Chondrocyte (in vitro differentiated cells): ENCODE data around the gene CYP20A1. TPM values are rescaled to one million over a fixed set of nuclear protein-coding genes. Genes with fewer than 3 reads are reported as not detected.

ENCODE experiments used
- DNase-seq: peaks from one replicate; pipeline ENCODE4 v3.0.0; 2021; ENCODE audit warnings: mixed read lengths, low spot score
- H3K27ac Mint-ChIP-seq: one replicate; pipeline ENCODE4 v1.8.0; 2021; ENCODE audit warnings: mild to moderate bottlenecking, moderate library complexity, mixed read lengths; ENCODE audit not compliant: unreplicated experiment
- H3K27me3 Mint-ChIP-seq: 2 replicates; pipeline ENCODE4 v1.8.0; 2021; ENCODE audit warnings: low read depth, mixed read lengths
- H3K36me3 Mint-ChIP-seq: 2 replicates; pipeline ENCODE4 v1.8.0; 2021; ENCODE audit warnings: low read depth, mixed read lengths
- H3K4me1 Mint-ChIP-seq: 2 replicates; pipeline ENCODE4 v1.8.0; 2021; ENCODE audit warnings: low read depth, mild to moderate bottlenecking, mixed read lengths
- H3K4me3 Mint-ChIP-seq: one replicate; pipeline ENCODE4 v1.8.0; 2021; ENCODE audit warnings: mild to moderate bottlenecking, moderate library complexity, mixed read lengths; ENCODE audit not compliant: unreplicated experiment
- H3K9me3 Mint-ChIP-seq: 2 replicates; pipeline ENCODE4 v1.8.0; 2021; ENCODE audit warnings: low read depth, mixed read lengths
- total RNA-seq: library from RNA; stranded (reverse); gene quantifications from 3 replicates; pipeline ENCODE4 v1.2.1, GENCODE V29; 2021
- TF ChIP-seq, protein P1 (sequence below): fragments of 200-600 bp; sonication (generic); IDR thresholded peaks from 2 replicates; pipeline ENCODE4 v1.5.0; 2021; ENCODE audit warnings: antibody characterized with exemption, mild to moderate bottlenecking, moderate library complexity

Gene CYP20A1
- total RNA-seq, 1 donor from 2014 or later, result 30.7 TPM

DNA sequence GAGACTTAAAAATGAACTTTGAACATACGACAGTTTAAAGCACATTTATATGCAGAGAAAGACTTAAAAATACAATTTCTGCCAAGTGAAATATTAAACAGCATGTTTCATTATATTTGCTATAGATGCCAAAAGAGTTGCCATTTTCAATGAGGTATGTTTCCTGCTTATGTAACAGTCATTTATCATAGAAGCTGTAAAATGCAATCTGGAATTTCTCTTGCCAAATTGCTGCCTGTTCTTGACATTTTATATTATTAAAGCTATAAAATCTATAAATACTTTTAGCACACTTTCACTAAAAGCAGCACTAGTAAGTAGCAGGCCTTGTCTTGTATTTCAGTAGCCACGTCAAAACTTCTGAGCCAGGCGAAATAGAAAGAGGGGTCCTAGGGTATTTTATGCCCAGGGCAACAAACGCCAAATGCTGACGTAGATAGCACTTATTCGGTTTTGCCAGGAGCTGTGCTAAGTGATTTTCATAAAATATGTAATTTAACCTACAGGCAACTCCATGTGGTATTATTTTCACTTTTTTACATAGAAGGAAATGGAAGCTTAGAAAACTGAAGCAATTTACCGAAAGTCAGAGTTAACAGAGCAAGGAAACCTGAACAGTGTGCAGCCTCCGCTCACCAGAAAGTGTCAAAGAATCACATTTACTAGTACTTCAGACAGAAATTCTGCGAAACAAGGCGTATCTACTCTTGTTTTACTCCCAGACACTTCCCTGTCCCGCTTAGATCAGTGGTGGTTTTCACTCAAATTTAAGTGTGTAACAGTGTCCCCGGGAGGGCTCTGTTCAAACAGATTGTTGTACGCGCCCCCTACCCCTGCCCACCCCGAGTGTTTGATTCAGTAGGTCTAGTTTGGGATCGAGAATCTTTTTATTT lies 1.2 kb upstream of the CYP20A1 start:
- H3K27ac Mint-ChIP-seq, result peak overlapping the region; percentile 97
- H3K4me1 Mint-ChIP-seq, result peaks cover 21% of the 10 kb centered on the region
- TF ChIP-seq, protein P1, sequence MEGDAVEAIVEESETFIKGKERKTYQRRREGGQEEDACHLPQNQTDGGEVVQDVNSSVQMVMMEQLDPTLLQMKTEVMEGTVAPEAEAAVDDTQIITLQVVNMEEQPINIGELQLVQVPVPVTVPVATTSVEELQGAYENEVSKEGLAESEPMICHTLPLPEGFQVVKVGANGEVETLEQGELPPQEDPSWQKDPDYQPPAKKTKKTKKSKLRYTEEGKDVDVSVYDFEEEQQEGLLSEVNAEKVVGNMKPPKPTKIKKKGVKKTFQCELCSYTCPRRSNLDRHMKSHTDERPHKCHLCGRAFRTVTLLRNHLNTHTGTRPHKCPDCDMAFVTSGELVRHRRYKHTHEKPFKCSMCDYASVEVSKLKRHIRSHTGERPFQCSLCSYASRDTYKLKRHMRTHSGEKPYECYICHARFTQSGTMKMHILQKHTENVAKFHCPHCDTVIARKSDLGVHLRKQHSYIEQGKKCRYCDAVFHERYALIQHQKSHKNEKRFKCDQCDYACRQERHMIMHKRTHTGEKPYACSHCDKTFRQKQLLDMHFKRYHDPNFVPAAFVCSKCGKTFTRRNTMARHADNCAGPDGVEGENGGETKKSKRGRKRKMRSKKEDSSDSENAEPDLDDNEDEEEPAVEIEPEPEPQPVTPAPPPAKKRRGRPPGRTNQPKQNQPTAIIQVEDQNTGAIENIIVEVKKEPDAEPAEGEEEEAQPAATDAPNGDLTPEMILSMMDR, result no peak
- no peak for DNase-seq
- no peaks in the 10 kb centered on the region for H3K27me3 Mint-ChIP-seq
- no peaks in the 10 kb centered on the region for H3K36me3 Mint-ChIP-seq
- no peaks in the 10 kb centered on the region for H3K9me3 Mint-ChIP-seq
- H3K4me3 Mint-ChIP-seq, result peak overlapping the region; percentile 99

GRCh38 chr2:203238292-203238703 lies 520 bp upstream of the CYP20A1 start:
- Mint-ChIP-seq H3K36me3 (peaks cover 4% of the 10 kb centered on the region), H3K9me3 (no peaks in the 10 kb centered on the region), H3K4me3 (peak overlapping the region; percentile 99), H3K27me3 (no peaks in the 10 kb centered on the region), H3K27ac (peak overlapping the region; percentile 97), H3K4me1 (peaks cover 21% of the 10 kb centered on the region)
- TF ChIP-seq, protein P1, result no peak
- DNase-seq, result no peak

GRCh38 chr2:203240491-203240890 lies 1.7 kb downstream of the CYP20A1 start:
- H3K27me3 Mint-ChIP-seq, result no peaks in the 10 kb centered on the region
- peak overlapping the region; percentile 34 for H3K27ac Mint-ChIP-seq
- H3K4me3 Mint-ChIP-seq, result peak overlapping the region; percentile 99
- H3K4me1 Mint-ChIP-seq, result peaks cover 21% of the 10 kb centered on the region
- H3K9me3 Mint-ChIP-seq, result no peaks in the 10 kb centered on the region
- DNase-seq, result no peak
- peaks cover 10% of the 10 kb centered on the region for H3K36me3 Mint-ChIP-seq
- TF ChIP-seq, protein P1, result no peak

GRCh38 chr2:203242518-203242917 lies 3.7 kb downstream of the CYP20A1 start:
- no peak for DNase-seq
- Mint-ChIP-seq H3K27me3 (no peaks in the 10 kb centered on the region), H3K4me1 (peaks cover 21% of the 10 kb centered on the region), H3K27ac (no peak overlapping the region), H3K9me3 (no peaks in the 10 kb centered on the region), H3K4me3 (no peak overlapping the region), H3K36me3 (peaks cover 14% of the 10 kb centered on the region)
- TF ChIP-seq, protein P1, result no peak

DNA sequence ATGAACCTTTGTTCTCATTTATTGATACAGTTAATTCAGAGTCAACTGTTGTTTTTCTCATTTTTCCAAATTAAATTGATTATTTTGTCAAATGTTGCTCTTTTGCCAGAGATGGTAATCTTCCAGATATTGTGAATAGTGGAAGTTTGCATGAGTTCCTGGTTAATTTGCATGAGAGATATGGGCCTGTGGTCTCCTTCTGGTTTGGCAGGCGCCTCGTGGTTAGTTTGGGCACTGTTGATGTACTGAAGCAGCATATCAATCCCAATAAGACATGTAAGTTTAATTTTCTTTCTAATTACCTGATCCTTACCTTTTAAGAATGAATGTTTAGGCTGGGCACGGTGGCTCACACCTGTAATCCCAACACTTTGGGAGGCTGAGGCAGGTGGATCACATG lies 7.8 kb downstream of the CYP20A1 start:
- TF ChIP-seq, protein P1, result no peak
- Mint-ChIP-seq H3K27ac (no peak overlapping the region), H3K9me3 (no peaks in the 10 kb centered on the region), H3K27me3 (no peaks in the 10 kb centered on the region), H3K4me3 (no peak overlapping the region), H3K4me1 (no peaks in the 10 kb centered on the region), H3K36me3 (peaks cover 19% of the 10 kb centered on the region)
- DNase-seq, result no peak
